LNCaP clone FGC (cell line): ENCODE data around the gene GPR82.

ENCODE experiments used
- DNase-seq: peaks from one replicate; pipeline ENCODE4 v3.0.0-alpha.2; 2011; ENCODE audit warnings: low read depth
- H3K4me3 ChIP-seq: 2 replicates; pipeline ENCODE4 v1.5.1; 2011; ENCODE audit warnings: mild to moderate bottlenecking, low read depth, low read length, control low read depth
- CTCF ChIP-seq: IDR thresholded peaks from 2 replicates; pipeline ENCODE4 v1.5.1; 2012; ENCODE audit warnings: mild to moderate bottlenecking; ENCODE audit not compliant: control insufficient read depth, insufficient read depth; ENCODE audit errors: extremely low read depth

The GPR82 gene

DNA sequence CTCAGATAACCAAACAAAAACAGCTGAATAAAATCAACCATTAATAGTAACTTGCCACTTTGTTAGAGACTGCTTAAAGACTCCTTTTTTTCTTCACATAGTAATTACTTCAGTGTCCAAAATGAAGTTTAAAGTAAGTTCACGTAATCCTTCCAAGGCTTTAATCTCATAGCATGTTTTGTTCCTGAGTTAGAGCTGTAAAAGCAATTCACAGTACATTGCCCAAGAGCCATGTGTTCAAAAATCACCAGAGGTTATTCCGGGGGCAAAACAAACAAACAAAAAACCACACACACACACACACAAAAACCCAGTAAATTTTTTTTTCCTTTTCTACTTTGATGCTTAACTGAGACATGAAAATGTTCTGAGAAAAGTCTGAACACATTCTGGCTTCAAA is 6.1 kb downstream of the GPR82 start:
- H3K4me3 ChIP-seq: no peak overlapping the region
- no peak for DNase-seq
- TF ChIP-seq CTCF: no peak

GRCh38 chrX:41732260-41732659 is 8.3 kb downstream of the GPR82 start:
- no peak for DNase-seq
- H3K4me3 ChIP-seq: no peak overlapping the region
- TF ChIP-seq CTCF: no peak

DNA sequence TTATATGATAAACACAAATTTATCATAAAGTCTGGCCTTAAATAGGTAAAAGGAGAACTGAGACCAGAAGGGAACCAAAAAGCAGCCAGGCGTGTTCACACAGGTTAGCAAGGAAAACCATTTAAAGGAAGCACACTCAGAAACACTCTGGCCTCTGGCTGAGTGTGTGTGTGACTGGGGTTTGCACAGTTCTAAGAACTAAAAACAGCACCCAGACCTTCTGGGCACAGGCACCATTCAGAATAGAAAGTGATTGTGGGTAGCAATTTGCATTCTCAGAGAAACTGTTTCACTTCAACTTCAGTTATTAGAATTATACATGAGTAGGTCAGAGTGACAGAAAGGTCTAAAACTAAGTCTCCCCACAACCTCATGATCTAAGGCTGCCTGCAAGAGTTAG is 10.0 kb downstream of the GPR82 start:
- no peak for DNase-seq
- no peak for TF ChIP-seq CTCF
- no peak overlapping the region for H3K4me3 ChIP-seq

DNA sequence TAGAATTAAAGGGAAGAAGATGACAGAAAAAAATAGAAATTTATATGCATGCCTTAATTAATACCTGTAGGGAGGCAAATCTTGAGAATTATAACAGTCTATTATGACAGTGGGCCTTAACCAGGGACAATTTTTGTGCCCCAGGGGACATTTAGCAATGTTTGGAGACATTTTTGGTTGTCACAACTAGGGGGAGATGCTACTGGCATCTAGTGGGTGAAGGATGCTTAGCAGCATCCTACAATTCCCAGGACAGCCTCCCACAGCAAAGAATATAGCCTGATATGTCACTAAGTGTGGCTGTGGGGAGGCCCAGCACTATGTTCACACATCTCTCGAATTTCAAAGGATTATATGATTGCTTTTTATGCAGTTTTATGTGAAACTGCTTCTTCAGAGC is 10.5 kb downstream of the GPR82 start:
- DNase-seq: no peak
- no peak overlapping the region for H3K4me3 ChIP-seq
- peak; percentile 50 for TF ChIP-seq CTCF

GRCh38 chrX:41737065-41737464 is 13.1 kb downstream of the GPR82 start:
- TF ChIP-seq CTCF: no peak
- DNase-seq: no peak
- no peak overlapping the region for H3K4me3 ChIP-seq

DNA sequence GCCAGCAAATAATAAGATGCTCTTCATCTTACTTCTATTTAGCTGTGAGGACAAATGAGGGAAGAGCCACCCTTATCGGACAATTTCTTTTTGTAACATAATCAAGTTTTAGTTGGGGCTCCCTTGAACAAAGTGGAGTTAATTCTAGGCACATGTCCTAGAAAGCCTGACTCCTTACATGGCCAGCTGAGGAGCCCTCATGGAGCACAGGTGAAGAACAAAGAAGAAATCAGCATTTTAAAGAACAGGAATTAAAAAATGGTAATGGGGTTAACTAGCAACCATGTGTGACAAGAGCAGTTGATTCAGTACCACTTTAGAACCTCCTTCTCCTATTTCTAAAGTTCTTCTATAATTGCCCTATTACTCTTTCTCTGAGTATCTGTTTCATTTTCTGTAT is 15.9 kb downstream of the GPR82 start:
- DNase-seq: no peak
- H3K4me3 ChIP-seq: no peak overlapping the region
- no peak for TF ChIP-seq CTCF

DNA sequence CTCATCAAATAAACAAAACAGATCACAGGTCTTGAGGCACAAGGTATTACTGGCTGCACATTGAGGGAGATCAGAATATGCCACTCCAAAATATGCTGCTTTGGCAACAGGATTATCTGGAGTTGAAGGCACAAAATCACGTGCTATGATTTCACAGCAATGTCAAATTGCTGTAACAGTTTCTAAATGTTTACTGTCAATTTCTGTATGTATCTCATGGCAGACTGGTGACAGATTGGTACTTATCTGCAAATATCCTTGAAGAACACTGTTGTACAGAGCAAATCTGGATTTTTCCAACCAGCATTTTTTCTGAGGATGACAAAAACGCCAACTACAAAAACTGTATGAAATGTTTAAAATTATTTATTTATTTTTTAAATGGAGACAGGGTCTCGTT is 26.7 kb downstream of the GPR82 start:
- DNase-seq: no peak
- TF ChIP-seq CTCF: no peak

More for the DNA sequence above, 26.7 kb downstream of the GPR82 start:
- no peak overlapping the region for H3K4me3 ChIP-seq
